ENCODE measurements around the gene OPHN1.
"Not testable (repeated sequence)": the region's sequence is repeated elsewhere in the genome, so short reads cannot be mapped to it uniquely, and the experiment has no call there.

OPHN1 gene

DNA sequence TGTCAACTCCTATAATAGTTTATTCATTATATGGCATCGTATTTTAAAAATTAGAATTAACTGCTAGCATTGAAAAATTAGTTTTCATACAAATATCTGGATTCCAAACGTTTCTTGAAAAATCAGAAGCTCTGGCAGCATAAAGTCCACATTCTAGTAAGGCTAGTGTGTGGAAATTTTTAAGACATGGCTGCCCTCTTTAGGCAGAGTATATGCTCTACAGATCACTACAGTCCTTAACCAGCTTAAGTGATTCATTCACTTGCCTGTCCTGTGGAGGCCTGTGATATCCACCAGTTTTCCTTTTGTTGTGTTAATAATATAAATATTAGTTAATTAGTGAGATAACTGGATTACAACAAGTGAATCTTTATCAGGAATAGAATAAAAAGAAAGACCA lies 287.2 kb downstream of the OPHN1 start:
- peak; percentile 34 for DNase-seq

GRCh38 chrX:68139791-68140190 lies 293.5 kb downstream of the OPHN1 start:
- DNase-seq: no peak

GRCh38 chrX:68133181-68133580 lies 300.1 kb downstream of the OPHN1 start:
- no peak for DNase-seq

- no peak for DNase-seq
Measured at GRCh38 chrX:68132749-68133148, 300.5 kb downstream of the OPHN1 start.

GRCh38 chrX:68121835-68122234 lies 311.5 kb downstream of the OPHN1 start:
- no peak for DNase-seq

- no peak for DNase-seq
Measured at GRCh38 chrX:68121371-68121770, 311.9 kb downstream of the OPHN1 start.

DNA sequence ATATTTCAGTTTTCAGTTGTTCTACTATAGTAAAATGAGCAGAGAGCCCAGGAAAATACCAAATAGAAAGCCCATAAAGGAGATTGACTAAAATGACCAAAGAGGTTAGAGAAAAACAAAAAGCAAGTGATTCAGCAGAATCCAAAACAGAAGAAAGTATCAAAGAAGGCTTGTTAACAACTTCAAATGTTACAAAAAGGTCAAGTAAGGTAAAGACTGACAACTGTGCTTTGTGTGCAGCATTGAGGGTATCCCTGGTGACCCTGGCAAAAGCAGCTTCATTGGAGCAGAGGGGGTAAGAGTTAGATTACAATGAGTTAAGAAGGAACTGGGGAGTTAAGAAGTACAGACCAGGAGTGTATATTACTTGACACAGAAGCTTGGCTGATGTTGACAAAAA lies 317.9 kb downstream of the OPHN1 start:
- no peak for DNase-seq

- peak; percentile 19 for DNase-seq
Measured at GRCh38 chrX:68114573-68115129, 318.6 kb downstream of the OPHN1 start.

DNA sequence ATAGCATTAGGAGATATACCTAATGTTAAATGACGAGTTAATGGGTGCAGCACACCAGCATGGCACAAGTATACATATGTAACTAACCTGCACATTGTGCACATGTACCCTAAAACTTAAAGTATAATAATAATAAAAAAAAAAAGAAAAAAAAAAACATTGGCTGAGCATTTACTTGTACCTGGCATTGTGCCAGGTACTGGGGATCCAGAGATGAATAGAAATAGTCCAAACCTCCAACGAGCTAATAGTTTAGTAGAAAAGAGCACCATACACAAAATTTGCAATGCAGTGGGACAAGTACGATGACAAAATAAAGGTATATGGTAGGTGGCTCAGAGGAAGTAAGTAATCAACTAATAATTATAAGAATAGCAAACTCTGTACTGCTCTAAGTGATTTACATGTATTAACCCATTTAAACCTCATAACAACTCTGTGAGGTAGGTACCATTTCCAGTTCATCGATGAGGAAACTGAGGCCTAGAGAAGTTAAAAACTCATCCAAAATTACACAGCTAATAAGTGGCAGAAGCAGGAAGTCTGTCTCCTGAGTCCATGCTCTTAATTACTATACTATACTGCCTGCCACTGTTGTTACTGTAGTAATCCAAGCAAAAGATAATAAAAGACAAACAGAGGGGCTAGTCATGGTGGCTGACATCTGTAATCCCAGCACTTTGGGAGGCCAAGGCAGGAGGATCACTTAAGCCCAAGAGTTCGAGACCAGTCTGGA lies 319.3 kb downstream of the OPHN1 start:
- DNase-seq: no peak

DNA sequence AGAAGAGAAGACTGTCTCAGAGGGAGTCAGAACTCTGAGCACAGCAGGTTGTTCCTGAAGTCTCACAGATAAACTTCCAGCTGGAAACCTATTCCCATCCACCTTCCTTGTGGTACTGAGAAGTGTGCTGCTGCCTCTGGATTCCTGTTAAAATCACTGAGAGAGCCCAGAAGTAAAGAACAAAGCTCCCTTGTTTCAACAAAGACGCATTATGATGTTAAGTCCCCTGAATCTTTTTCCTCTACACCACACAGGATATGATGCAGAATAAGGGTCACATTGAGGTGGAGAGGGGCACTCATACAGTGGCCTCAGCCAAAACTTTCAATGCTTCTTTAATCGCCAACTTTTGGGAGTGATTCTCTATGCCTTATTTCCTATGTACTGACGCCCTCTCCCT lies 321.0 kb downstream of the OPHN1 start:
- no peak for DNase-seq

- no peak for DNase-seq
Measured at GRCh38 chrX:68109162-68109561, 324.1 kb downstream of the OPHN1 start.

DNA sequence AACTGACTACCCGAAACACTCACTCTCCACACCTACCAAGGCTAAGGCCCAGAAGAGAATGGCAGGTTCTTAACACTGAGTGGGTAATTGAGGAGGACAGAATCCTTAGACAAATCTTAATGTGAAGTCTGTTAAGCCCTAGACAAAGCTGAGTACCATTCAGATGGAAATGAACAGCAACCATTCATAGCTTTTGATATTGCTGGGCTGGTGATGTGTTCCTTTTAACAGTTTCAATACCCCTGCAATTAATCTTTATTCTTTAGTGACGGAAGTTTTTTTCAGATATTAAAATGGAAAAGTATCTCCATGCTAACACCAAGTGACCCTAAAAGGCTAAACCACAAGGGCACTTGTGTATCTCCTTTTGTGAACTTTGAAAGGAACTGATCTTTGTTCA lies 334.9 kb downstream of the OPHN1 start:
- DNase-seq: no peak

DNA sequence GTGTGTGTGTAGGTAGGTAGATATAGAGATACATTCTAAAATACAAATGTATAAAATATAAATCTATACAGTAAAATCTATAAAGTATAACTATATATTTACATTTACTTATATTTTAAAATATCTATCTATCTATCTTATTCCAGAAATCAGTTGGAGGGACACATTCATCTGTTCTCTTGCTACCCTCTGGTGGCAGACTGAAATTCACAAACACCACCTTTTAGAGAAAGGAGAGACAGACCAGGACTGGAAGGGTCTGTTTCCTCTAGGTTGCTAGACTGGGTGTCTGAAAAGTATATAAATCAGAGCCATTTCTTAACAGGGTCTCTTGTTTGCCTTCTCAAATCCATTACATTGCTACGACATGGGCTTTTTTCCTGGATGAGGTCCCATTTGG lies 343.0 kb downstream of the OPHN1 start:
- DNase-seq: no peak

- DNase-seq: no peak
Measured at GRCh38 chrX:68087526-68087925, 345.8 kb downstream of the OPHN1 start.

DNA sequence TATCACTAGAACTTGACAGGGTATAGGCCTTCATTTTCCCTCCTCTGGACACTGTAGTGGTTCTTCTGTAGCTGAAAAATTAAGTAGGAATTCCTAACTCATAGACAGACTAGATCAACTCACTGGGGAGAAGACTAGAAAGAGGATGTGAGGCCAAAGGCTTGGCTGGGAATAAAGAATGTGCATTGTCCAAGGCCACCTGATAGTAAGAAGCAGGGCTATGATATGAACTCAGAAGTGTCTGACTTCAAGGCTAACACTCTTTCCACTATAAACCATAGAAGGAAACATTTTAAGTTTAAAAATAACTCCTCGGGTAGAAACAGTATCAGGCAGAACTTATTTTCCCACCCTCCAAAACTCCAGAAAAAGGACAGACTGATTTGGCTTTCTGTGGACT lies 346.6 kb downstream of the OPHN1 start:
- no peak for DNase-seq

DNA sequence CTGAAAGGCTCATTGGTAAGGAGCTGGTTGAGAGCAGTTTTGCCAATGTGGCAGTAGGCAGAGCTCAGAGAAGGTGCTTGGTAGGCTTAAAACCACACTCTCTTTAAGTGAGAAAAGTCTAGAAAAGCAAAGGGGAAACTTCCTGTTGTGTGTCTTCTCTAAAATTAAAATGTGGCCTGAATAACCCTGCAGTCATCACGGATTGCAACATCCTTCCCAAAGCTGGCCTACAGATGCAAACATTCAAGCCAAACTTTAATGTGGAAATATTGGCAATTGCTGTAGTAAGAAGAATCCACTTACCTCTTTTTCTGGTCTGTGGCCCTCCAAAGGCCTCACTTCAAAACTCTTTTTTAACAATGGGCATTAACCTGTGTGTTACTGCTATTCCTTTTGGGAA lies 348.5 kb downstream of the OPHN1 start:
- DNase-seq: peak; percentile 25

DNA sequence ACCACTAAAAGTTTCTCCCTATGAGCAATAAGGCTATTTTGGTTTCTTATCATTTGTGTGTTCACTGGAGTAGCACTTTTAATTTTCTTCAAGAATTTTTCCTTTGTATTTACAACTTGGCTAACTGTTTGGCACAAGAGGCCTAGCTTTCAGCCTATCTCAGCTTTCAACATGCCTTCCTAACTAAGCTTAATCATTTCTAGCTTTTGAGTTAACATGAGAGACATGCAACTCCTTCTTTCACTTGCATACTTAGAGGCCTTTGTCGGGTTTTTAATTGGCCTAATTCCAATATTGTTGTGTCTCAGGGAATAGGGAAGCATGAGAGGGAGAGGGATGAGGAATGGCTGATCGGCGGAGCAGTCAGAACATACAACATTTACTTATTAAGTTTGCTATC lies 349.8 kb downstream of the OPHN1 start:
- no peak for DNase-seq

GRCh38 chrX:68079961-68080360 lies 353.3 kb downstream of the OPHN1 start:
- no peak for DNase-seq

- not testable (repeated sequence) for DNase-seq
Measured at GRCh38 chrX:68078801-68079200, 354.5 kb downstream of the OPHN1 start.

DNA sequence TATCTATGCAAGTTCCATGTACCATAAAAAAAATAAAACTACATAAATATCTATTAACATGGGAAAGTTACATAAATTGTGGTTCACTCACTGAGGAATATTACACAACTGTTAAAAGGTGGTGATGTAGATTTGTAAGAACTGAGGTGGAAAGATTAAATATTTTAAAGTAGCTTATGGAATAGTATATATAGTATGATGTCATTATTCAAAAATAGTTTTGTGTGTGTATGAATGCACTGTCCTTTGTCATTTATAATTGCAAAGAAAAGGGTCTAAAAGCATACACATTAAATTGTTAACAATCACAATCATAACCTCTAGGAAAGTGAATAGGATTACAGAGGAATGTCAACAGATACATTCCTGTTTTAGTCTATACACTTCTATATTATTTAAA lies 355.9 kb downstream of the OPHN1 start:
- DNase-seq: no peak

DNA sequence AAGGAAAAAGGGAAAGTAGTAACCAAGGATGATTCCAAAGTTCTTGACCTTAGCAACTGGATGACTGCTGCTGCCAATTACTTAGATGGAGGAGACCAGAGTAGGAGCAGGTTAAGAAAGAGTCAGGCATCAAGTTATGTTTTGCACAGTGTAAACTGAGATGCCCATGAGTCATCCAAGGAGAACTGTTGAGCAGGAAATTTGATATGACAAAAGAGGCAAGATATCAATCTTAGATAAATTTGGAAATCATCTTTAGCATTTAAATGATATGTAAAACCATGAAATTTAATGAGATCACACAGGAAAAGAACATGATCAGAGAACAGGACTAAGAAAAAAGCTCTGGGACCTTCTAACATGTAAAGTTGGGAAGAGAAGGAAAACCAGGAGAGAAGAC lies 361.3 kb downstream of the OPHN1 start:
- DNase-seq: no peak

DNA sequence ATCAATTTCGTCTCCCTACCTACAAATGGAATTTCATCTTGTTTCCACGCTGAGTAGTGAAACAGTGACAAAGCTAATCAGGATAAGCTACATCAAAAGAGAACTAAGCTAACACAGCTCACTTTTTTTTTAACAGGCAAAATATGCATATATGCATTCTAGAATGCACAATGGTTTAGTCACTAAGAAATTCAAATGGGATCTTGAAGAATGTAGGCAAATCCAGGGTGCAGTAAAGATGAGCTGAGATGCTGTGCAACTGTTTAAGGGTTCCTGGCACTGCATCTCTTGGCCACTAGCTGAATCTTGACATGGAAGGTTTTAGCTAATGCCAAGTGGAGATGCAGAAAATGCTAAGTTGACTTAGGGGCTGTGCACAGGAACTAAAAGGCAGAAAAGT lies 363.2 kb downstream of the OPHN1 start:
- not testable (repeated sequence) for DNase-seq

DNA sequence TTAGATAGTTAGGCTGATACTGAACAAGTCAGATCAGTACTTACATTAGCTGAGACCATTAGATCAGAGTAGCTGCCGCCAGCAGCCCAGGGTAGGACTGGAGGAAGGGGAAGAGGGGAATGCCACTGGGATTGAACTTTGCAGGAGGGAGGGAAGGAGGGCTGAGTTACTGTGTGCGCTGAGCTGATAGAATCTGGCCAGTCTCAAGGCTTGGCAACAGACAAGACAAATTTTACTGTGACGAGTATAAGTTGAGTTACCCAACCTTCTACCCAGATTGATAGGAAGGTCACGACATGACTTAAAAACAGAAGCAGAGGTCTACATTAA lies 372.1 kb downstream of the OPHN1 start:
- no peak for DNase-seq

DNA sequence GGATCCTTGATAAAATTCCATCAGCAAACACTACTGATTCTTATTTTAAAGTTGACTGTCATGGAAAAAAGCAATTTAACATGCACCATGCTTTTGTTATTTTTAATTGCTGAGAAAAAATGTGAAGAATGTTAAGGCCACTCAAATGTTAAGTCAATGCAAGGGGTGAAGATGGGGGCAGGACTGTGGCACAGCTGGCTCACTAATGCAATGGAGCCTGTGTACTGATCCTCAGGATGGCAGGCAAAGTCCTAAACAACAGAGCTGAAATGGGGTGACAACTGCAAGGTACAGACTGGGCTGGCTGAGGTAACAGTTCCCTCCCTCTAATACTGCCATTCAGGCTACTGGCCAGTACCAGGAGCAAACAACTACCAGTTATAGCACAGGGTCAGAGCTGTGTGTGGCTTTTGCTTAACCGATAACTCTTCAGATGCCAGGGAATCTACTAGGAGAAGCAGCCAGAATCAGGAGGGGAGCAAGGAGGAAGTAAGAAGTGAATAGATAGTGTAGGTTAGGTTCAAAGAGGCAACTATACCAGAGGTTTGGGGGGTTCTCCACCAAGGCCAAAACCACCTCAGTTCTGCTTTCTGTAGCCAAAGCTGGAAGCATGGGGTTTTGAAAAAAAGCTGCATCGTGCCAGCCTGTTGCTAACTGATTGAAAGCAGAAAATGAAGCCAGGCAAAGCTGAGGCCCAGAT lies 372.6 kb downstream of the OPHN1 start:
- no peak for DNase-seq

- no peak for DNase-seq
Measured at GRCh38 chrX:68059469-68059868, 373.8 kb downstream of the OPHN1 start.
